GM12874 (cell line): ENCODE results near the gene TWF1.

Experiments
- TF ChIP-seq, protein P1 (sequence below): IDR thresholded peaks from 2 replicates; pipeline ENCODE4 v1.5.1; 2011; ENCODE audit warnings: low read depth, mild to moderate bottlenecking, control low read depth, low read length, moderate library complexity; ENCODE audit not compliant: insufficient read depth

The TWF1 gene

GRCh38 chr12:43797561-43798217, 8.4 kb downstream of the TWF1 start:
- TF ChIP-seq, protein P1, sequence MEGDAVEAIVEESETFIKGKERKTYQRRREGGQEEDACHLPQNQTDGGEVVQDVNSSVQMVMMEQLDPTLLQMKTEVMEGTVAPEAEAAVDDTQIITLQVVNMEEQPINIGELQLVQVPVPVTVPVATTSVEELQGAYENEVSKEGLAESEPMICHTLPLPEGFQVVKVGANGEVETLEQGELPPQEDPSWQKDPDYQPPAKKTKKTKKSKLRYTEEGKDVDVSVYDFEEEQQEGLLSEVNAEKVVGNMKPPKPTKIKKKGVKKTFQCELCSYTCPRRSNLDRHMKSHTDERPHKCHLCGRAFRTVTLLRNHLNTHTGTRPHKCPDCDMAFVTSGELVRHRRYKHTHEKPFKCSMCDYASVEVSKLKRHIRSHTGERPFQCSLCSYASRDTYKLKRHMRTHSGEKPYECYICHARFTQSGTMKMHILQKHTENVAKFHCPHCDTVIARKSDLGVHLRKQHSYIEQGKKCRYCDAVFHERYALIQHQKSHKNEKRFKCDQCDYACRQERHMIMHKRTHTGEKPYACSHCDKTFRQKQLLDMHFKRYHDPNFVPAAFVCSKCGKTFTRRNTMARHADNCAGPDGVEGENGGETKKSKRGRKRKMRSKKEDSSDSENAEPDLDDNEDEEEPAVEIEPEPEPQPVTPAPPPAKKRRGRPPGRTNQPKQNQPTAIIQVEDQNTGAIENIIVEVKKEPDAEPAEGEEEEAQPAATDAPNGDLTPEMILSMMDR: no peak

DNA sequence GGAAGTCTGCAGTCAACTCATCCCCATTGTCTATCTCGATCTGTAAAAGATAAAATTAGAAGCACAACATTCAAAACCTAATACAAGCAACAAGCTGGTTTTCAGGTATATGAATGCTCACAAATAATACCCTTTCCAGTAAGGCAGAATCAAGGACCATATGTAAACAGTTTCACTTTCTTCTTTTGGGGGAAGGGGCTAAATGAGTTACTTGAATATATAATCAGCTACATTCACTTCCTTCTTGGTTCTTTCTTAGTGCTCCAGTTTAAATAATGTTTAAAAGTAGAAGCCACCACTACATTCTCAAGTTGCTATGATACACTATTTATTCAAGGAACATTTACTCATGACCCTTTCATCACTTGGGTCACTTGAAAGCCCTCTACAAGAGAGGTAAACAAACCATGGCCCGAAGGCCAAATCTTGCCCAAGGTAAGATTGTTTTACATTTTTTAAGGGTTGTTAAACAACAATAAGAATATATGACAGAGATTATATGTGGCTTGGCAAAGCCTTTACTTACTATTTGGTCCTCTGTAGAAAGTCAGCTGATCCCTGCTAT, 10.3 kb downstream of the TWF1 start:
- TF ChIP-seq, protein P1: no peak

DNA sequence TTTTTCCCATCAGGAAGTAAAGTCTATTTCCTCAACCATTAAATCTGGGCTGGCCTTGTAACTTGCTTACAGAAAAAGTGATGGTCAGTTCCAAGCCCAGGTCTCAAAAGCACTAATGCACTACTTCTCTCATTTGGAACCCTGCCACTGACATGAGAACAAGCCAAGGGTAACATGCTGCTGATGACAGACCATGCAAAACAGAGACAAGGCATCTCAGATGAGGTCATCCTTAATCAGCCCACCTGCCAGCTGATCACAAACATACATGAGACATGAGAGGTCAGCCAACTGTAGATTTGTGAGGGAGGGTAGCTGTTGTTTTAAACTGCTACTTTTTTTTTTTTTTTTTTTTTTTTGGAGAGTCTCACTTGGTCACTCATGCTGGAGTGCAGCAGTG, 16.2 kb downstream of the TWF1 start:
- TF ChIP-seq, protein P1: no peak

GRCh38 chr12:43786899-43787693, 19.0 kb downstream of the TWF1 start:
- TF ChIP-seq, protein P1: no peak

DNA sequence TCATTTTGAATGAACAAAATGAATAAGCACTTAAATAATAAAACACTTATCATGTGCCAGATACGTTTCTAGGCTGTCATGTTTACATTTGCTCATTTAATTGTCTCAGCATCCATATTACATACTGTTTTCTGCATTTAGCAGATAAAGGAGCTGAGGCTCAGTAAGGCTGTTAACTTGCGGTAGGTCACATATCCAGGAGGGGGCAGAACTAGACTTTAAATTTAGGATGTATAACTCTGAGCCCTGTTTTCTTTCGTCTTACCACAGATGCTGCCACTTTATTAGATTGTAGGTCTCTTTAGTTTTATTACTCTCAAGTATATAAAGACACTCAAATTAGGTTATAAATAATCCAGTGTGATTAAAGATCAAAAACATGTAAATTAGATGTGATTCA, 29.6 kb downstream of the TWF1 start:
- TF ChIP-seq, protein P1: 0 out of 2 replicates have a peak, but pooled peaks have one; percentile 13

- TF ChIP-seq, protein P1: no peak
Measured at GRCh38 chr12:43766291-43766690, 39.8 kb downstream of the TWF1 start.

GRCh38 chr12:43764528-43764927, 41.6 kb downstream of the TWF1 start:
- TF ChIP-seq, protein P1: no peak
